ENCODE data around the gene INSM2.

INSM2 gene

DNA sequence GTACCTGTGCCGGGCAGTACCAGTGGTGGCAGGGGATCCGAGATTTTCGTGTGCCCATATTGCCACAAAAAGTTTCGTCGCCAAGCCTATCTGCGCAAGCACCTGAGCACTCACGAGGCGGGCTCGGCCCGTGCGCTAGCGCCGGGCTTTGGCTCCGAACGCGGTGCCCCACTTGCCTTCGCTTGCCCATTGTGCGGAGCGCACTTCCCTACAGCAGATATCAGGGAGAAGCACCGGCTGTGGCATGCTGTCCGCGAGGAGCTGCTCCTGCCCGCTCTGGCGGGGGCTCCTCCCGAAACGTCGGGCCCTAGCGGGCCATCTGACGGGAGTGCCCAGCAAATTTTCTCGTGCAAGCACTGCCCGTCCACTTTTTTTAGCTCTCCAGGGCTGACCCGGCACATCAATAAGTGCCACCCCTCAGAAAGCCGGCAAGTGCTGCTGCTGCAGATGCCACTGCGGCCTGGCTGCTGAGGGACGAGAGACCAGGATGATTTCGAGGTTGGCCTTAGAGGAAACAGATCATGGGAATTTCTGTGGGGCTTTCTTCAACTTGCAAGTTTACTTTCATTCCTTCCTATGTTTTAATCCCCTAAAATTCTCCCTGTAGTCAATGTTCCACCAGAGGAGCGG lies 1.6 kb downstream of the INSM2 start:
- TF ChIP-seq TCF12 (IDR thresholded peaks at IDR 0.05; ENCODE audit: low read depth) (no peak), CREB1 (IDR thresholded peaks at IDR 0.05; ENCODE audit: low read depth) (no peak)
- TF ChIP-seq, protein P1, sequence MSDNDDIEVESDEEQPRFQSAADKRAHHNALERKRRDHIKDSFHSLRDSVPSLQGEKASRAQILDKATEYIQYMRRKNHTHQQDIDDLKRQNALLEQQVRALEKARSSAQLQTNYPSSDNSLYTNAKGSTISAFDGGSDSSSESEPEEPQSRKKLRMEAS (IDR thresholded peaks at IDR 0.05) = no peak

DNA sequence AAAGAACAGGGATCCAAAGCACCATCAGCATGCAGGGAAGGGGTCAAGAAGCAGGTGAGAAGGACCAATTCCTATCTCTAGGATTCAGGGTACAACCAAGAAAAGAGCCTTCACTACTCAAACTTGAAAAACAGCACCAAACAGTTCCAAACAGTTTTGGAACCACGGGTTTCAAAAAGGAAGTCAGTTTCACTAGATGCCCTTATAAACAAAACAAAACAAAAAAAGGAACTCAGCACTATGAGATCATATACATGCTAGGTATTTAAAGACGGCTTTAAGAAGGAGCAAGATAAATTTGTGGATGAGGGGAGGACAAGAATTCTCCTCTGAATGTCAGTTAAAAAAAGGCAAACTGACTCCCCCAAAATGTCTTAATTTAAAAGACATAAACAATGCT lies 6.0 kb downstream of the INSM2 start:
- TF ChIP-seq TAF1 (IDR thresholded peaks at IDR 0.05; ENCODE audit: low read depth) (no peak), EGR1 (IDR thresholded peaks at IDR 0.05) (no peak), YY1 (IDR thresholded peaks at IDR 0.05; ENCODE audit: low read depth) (no peak), CEBPB (IDR thresholded peaks at IDR 0.05) (no peak), USF1 (IDR thresholded peaks at IDR 0.05) (no peak), FOXM1 (IDR thresholded peaks at IDR 0.05; ENCODE audit: borderline replicate concordance, low read depth) (no peak), ZBTB7A (IDR thresholded peaks at IDR 0.05; ENCODE audit: low read depth) (no peak), RAD21 (IDR thresholded peaks at IDR 0.05; ENCODE audit: low read depth) (no peak), TCF12 (IDR thresholded peaks at IDR 0.05; ENCODE audit: low read depth) (no peak), CREB1 (IDR thresholded peaks at IDR 0.05; ENCODE audit: low read depth) (no peak), EP300 (IDR thresholded peaks at IDR 0.05; ENCODE audit: borderline replicate concordance) (no peak), TEAD4 (IDR thresholded peaks at IDR 0.05) (no peak), NFIC (IDR thresholded peaks at IDR 0.05) (no peak)
- TF ChIP-seq, protein P2, sequence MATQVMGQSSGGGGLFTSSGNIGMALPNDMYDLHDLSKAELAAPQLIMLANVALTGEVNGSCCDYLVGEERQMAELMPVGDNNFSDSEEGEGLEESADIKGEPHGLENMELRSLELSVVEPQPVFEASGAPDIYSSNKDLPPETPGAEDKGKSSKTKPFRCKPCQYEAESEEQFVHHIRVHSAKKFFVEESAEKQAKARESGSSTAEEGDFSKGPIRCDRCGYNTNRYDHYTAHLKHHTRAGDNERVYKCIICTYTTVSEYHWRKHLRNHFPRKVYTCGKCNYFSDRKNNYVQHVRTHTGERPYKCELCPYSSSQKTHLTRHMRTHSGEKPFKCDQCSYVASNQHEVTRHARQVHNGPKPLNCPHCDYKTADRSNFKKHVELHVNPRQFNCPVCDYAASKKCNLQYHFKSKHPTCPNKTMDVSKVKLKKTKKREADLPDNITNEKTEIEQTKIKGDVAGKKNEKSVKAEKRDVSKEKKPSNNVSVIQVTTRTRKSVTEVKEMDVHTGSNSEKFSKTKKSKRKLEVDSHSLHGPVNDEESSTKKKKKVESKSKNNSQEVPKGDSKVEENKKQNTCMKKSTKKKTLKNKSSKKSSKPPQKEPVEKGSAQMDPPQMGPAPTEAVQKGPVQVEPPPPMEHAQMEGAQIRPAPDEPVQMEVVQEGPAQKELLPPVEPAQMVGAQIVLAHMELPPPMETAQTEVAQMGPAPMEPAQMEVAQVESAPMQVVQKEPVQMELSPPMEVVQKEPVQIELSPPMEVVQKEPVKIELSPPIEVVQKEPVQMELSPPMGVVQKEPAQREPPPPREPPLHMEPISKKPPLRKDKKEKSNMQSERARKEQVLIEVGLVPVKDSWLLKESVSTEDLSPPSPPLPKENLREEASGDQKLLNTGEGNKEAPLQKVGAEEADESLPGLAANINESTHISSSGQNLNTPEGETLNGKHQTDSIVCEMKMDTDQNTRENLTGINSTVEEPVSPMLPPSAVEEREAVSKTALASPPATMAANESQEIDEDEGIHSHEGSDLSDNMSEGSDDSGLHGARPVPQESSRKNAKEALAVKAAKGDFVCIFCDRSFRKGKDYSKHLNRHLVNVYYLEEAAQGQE (IDR thresholded peaks at IDR 0.05; ENCODE audit: low read depth) = no peak
- TF ChIP-seq, protein P1 (IDR thresholded peaks at IDR 0.05) = no peak

GRCh38 chr14:35543006-35543405 lies 9.0 kb downstream of the INSM2 start:
- no peak for TF ChIP-seq TAF1 (IDR thresholded peaks at IDR 0.05; ENCODE audit: low read depth)
- no peak for TF ChIP-seq TEAD4 (IDR thresholded peaks at IDR 0.05)
- no peak for TF ChIP-seq NFIC (IDR thresholded peaks at IDR 0.05)
- TF ChIP-seq ZBTB7A (IDR thresholded peaks at IDR 0.05; ENCODE audit: low read depth) = no peak
- no peak for TF ChIP-seq CREB1 (IDR thresholded peaks at IDR 0.05; ENCODE audit: low read depth)
- no peak for TF ChIP-seq CEBPB (IDR thresholded peaks at IDR 0.05)
- TF ChIP-seq TCF12 (IDR thresholded peaks at IDR 0.05; ENCODE audit: low read depth) = no peak
- no peak for TF ChIP-seq YY1 (IDR thresholded peaks at IDR 0.05; ENCODE audit: low read depth)
- no peak for TF ChIP-seq EP300 (IDR thresholded peaks at IDR 0.05; ENCODE audit: borderline replicate concordance)
- TF ChIP-seq USF1 (IDR thresholded peaks at IDR 0.05) = no peak
- no peak for TF ChIP-seq FOXM1 (IDR thresholded peaks at IDR 0.05; ENCODE audit: borderline replicate concordance, low read depth)
- no peak for TF ChIP-seq EGR1 (IDR thresholded peaks at IDR 0.05)
- TF ChIP-seq, protein P1 (IDR thresholded peaks at IDR 0.05) = no peak
- TF ChIP-seq, protein P2 (IDR thresholded peaks at IDR 0.05; ENCODE audit: low read depth) = no peak
- no peak for TF ChIP-seq RAD21 (IDR thresholded peaks at IDR 0.05; ENCODE audit: low read depth)

- TF ChIP-seq RAD21 (IDR thresholded peaks at IDR 0.05; ENCODE audit: low read depth) = no peak
- no peak for TF ChIP-seq CEBPB (IDR thresholded peaks at IDR 0.05)
- TF ChIP-seq TAF1 (IDR thresholded peaks at IDR 0.05; ENCODE audit: low read depth) = no peak
- TF ChIP-seq TCF12 (IDR thresholded peaks at IDR 0.05; ENCODE audit: low read depth) = no peak
- no peak for TF ChIP-seq USF1 (IDR thresholded peaks at IDR 0.05)
- TF ChIP-seq EP300 (IDR thresholded peaks at IDR 0.05; ENCODE audit: borderline replicate concordance) = no peak
- no peak for TF ChIP-seq FOXM1 (IDR thresholded peaks at IDR 0.05; ENCODE audit: borderline replicate concordance, low read depth)
- no peak for TF ChIP-seq TEAD4 (IDR thresholded peaks at IDR 0.05)
- TF ChIP-seq ZBTB7A (IDR thresholded peaks at IDR 0.05; ENCODE audit: low read depth) = no peak
- TF ChIP-seq, protein P2 (IDR thresholded peaks at IDR 0.05; ENCODE audit: low read depth) = no peak
- TF ChIP-seq YY1 (IDR thresholded peaks at IDR 0.05; ENCODE audit: low read depth) = no peak
- no peak for TF ChIP-seq CREB1 (IDR thresholded peaks at IDR 0.05; ENCODE audit: low read depth)
- TF ChIP-seq, protein P1 (IDR thresholded peaks at IDR 0.05) = no peak
- TF ChIP-seq EGR1 (IDR thresholded peaks at IDR 0.05) = no peak
- no peak for TF ChIP-seq NFIC (IDR thresholded peaks at IDR 0.05)
Observed at GRCh38 chr14:35549551-35549950, 15.6 kb downstream of the INSM2 start.

Measured in Ishikawa (cell line).